Omental fat pad (tissue), 4 donors: ENCODE data around the gene PKLR. TPM values are rescaled to one million over a fixed set of nuclear protein-coding genes. Genes with fewer than 3 reads are reported as not detected.
"Not testable (repeated sequence)": the region's sequence is repeated elsewhere in the genome, so short reads cannot be mapped to it uniquely, and the experiment has no call there.

ENCODE experiments used
- ATAC-seq: fragments of 150-250 bp; one replicate; pipeline ENCODE4 v1.9.1; 2016; ENCODE audit warnings: mild to moderate bottlenecking, moderate library complexity; ENCODE audit not compliant: low FRiP score
- DNase-seq: peaks from one replicate; pipeline ENCODE4 v3.0.0-alpha.2; 2019; ENCODE audit warnings: low spot score
- total RNA-seq, 4 donors: library from RNA; depleted of rRNA; stranded (reverse); fragments of >200 nt; gene quantifications; one replicate each; pipeline ENCODE4 v1.1.0, GENCODE V29; 2016
- TF ChIP-seq, protein P1 (sequence below), 3 donors: fragments of 450-650 bp; IDR thresholded peaks; one replicate each; pipeline ENCODE4 v1.5.1; 2016 to 2017; ENCODE audit warnings: antibody characterized with exemption in 3 of 3, mild to moderate bottlenecking in 3 of 3, moderate library complexity in 2 of 3

The PKLR gene
- total RNA-seq, 4 donors from 2014 or later, result not detected

DNA sequence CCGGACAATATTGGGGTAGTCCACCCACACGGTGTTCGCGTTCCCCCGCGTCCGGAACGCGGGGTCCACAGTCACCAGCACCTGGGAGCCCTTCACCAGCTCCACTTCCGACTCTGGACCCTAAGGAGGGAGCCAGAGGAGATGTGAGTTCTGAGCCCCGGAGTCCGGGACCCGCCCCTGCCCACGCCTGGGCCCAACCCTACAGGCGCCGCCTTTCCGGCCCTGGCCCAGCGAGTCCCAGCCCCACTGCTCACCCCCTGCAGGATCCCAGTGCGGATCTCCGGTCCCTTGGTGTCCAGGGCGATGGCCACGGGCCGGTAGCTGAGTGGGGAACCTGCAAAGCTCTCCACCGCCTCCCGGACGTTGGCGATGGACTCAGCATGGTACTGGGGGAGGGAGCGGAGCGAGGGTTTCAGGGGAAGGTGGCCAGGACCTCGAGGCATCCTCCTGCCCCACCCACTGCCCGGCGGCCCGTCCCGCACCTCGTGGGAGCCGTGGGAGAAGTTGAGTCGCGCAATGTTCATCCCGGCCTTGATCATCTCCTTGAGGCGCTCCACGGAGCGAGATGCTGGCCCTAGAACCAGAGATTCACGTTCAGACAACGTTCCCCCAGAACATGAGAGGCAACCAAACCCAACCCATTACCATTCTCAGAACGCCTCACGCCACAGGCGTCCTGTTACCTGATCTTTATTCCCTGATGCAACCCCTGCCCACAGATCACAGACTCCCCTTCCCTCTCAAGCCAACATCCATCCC lies 5.9 kb downstream of the PKLR start:
- DNase-seq (no peak), ATAC-seq (peak; percentile 38)
- TF ChIP-seq, protein P1, sequence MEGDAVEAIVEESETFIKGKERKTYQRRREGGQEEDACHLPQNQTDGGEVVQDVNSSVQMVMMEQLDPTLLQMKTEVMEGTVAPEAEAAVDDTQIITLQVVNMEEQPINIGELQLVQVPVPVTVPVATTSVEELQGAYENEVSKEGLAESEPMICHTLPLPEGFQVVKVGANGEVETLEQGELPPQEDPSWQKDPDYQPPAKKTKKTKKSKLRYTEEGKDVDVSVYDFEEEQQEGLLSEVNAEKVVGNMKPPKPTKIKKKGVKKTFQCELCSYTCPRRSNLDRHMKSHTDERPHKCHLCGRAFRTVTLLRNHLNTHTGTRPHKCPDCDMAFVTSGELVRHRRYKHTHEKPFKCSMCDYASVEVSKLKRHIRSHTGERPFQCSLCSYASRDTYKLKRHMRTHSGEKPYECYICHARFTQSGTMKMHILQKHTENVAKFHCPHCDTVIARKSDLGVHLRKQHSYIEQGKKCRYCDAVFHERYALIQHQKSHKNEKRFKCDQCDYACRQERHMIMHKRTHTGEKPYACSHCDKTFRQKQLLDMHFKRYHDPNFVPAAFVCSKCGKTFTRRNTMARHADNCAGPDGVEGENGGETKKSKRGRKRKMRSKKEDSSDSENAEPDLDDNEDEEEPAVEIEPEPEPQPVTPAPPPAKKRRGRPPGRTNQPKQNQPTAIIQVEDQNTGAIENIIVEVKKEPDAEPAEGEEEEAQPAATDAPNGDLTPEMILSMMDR (IDR thresholded peaks at IDR 0.05), result no peak

DNA sequence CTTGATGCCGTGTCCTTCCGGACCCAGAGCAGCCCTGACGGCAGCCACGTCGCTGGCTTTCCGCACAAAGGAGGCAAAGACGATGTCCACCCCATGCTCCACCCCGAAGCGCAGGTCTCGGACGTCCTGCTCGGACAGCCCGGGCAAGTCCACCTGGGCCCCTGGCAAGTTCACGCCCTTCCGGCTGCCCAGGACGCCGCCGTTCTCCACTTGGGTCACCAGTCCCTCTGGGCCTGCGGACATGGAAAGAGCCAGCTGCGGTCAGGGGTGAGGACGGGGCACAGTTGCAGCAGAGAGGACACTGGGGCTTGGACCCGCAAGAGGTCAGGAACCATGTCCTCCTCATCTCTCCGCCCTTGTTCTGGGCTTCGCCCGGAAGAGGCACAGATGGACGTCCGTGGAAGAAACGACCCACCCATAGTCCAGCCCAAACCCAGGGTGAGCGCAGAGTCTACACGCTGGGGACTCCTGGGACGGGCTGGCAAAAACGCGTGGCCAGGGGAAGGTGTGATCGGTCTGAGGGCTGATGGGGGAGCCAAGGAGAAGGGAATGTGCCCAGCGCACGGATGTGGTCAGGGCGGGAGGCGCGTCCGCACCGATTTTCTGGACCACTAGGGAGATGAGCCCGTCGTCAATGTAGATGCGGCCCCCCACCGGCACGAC lies 6.6 kb downstream of the PKLR start:
- DNase-seq (no peak), ATAC-seq (peak; percentile 28)
- TF ChIP-seq, protein P1 (IDR thresholded peaks at IDR 0.05), result no peak

DNA sequence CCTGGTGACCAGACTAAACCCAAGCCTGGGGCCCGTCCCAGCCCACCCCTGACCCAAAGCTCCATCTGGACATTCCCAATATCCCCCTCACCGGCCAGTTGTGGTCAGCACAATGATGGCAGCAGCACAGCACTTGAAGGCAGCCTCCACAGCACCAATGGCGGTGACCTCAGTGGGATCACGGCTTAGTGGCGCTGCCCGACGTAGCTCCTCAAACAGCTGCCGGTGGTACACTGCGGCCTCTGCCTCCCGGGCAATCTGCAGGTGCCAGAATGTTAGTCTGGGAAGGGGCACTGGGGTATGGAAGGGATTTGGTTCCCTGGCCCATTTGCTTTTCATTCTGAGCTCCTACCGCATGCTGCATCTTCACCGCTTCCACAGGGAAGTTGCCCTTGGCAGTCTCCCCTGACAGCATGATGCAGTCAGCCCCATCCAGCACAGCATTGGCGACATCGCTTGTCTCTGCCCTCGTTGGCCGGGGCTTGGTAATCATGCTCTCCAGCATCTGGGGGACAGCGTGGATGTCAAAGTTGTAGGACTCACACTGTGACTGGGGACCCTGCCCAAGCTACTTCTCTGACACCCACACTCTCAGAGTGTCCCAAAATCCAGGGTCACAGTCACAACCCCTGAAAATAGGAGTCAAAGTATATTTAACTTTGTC lies 8.0 kb downstream of the PKLR start:
- ATAC-seq (no peak), DNase-seq (no peak)
- TF ChIP-seq, protein P1 (IDR thresholded peaks at IDR 0.05), result no peak

DNA sequence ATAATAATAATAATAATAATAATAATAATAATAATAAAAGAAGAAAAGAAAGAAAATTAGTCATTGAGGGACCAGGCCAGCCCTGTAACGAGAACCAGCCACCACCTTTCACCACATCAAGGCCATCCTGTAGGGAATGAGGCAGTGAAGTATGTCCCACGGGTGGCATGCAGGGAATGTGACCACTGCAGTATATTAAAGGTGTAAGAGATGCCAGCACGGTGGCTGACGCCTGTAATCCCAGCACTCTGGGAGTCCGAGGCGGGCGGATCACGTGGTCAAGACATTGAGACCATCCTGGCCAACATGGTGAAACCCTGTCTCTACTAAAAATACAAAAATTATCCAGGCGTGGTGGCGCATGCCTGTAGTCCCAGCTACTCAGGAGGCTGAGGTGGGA lies 10.2 kb downstream of the PKLR start:
- not testable (repeated sequence) for ATAC-seq

DNA sequence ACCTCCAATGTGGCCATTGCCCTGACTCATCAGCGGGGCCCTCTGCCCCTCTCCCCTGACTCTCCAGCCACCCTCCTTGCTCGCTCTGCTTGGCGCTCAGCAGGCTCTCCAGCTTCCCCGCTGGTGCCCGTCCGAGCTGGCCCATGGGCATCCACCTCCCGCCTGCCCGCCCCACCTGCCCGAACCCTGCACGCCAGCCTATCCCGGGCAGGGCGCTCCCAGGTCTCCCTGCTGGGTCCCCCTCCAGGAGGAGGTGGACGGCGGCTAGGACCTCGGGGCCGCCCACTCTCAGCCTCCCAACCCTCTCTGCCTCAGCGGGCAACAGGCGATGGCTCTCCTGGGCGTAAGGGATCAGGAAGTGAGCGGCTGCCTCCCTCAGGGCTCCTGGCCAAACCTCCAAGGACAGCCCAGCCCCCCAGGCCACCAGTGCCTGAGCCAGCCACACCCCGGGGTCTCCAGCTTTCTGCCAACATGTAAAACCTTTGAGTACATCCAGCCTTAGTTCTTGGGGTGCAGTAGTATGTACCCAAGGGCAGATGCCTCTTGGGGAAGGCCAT lies 13.2 kb downstream of the PKLR start:
- DNase-seq (no peak), ATAC-seq (no peak)
- TF ChIP-seq, protein P1 (IDR thresholded peaks at IDR 0.05), result no peak

More for the DNA sequence above, 10.2 kb downstream of the PKLR start:
- not testable (repeated sequence) for DNase-seq

DNA sequence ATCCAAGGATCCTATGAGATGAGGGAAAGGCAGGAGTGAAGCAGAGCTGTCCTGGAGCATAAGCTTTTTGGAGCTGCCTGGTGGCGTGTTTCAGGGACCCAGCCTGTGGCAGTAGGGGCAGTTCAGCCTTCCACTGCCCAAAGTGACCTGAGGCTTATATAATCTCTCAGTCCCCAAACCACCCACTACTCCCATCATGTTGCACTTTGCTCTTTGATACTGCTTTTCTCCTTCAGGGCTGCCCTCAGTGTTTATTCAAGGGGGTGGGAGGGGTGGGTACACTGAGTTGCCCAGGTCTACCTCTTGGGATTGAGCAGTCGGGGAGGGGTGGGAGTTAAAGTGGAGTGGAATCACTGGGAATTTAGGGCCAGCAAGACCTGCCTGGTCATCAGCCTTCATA lies 14.7 kb downstream of the PKLR start:
- TF ChIP-seq, protein P1 (IDR thresholded peaks at IDR 0.05), result no peak
- ATAC-seq (no peak), DNase-seq (no peak)

DNA sequence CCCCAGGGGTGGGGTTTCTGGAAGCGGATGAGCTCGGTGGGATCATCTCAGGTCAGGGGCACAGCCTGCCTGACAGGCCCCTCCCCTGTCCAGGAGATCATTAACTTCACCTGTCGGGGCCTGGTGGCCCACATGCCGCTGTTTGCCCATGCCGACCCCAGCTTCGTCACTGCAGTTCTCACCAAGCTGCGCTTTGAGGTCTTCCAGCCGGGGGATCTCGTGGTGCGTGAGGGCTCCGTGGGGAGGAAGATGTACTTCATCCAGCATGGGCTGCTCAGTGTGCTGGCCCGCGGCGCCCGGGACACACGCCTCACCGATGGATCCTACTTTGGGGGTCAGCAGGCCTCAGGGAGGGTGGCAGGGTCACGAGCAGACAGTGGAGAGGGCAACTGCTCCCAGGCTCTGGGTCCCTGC lies 15.6 kb downstream of the PKLR start:
- TF ChIP-seq, protein P1 (IDR thresholded peaks at IDR 0.05), result no peak
- no peak for DNase-seq
- ATAC-seq, result no peak
